Mesenchymal stem cell (in vitro differentiated cells and primary cell): Measurements from ENCODE around the gene COA3.

Source experiments
- DNase-seq: peaks from one replicate; pipeline ENCODE4 v3.0.0-alpha.2; 2013
- H2AFZ ChIP-seq: one replicate; pipeline ENCODE4 v1.6.1; 2013; ENCODE audit warnings: low read depth, mild to moderate bottlenecking, control low read depth, inconsistent platforms, low read length, moderate library complexity
- H2AK5ac ChIP-seq: 2 replicates; pipeline ENCODE4 v1.6.1; 2013; ENCODE audit warnings: low read length, moderate library complexity, mild to moderate bottlenecking, inconsistent platforms; ENCODE audit not compliant: severe bottlenecking
- H2BK120ac ChIP-seq: one replicate; pipeline ENCODE4 v1.6.1; 2013; ENCODE audit warnings: low read depth, mild to moderate bottlenecking, inconsistent platforms, low read length, moderate library complexity
- H2BK12ac ChIP-seq, 2 experiments: one replicate each; pipeline ENCODE4 v1.6.1; 2013; ENCODE audit warnings: inconsistent platforms in 2 of 2, low read length in 2 of 2, mild to moderate bottlenecking in 2 of 2, moderate library complexity in 2 of 2, control low read depth in 1 of 2
- H2BK15ac ChIP-seq: one replicate; pipeline ENCODE4 v1.6.1; 2013; ENCODE audit warnings: mild to moderate bottlenecking, low read depth, inconsistent platforms; ENCODE audit not compliant: poor library complexity, severe bottlenecking
- H2BK5ac ChIP-seq: 2 replicates; pipeline ENCODE4 v1.6.1; 2013; ENCODE audit warnings: low read depth, mild to moderate bottlenecking, low read length, control low read depth, inconsistent platforms; ENCODE audit not compliant: poor library complexity, severe bottlenecking
- H3K14ac ChIP-seq, 2 experiments: one replicate each; pipeline ENCODE4 v1.6.1; 2013; ENCODE audit warnings: inconsistent platforms in 2 of 2, low read length in 2 of 2, control low read depth in 1 of 2, mild to moderate bottlenecking in 1 of 2, moderate library complexity in 1 of 2
- H3K18ac ChIP-seq, 2 experiments: one replicate each; pipeline ENCODE4 v1.6.1; 2013; ENCODE audit warnings: inconsistent platforms in 2 of 2, low read length in 2 of 2, control low read depth in 1 of 2, low read depth in 1 of 2, mild to moderate bottlenecking in 1 of 2
- H3K23ac ChIP-seq, 2 experiments: one replicate each; pipeline ENCODE4 v1.6.1; 2013; ENCODE audit warnings: inconsistent platforms in 2 of 2, low read length in 2 of 2, mild to moderate bottlenecking in 2 of 2, moderate library complexity in 2 of 2, control low read depth in 1 of 2
- H3K27ac ChIP-seq: 2 replicates; pipeline ENCODE4 v1.5.1; 2013; ENCODE audit warnings: mild to moderate bottlenecking, moderate library complexity, low read length, control low read depth, inconsistent platforms; ENCODE audit not compliant: poor library complexity, severe bottlenecking
- H3K27me3 ChIP-seq, 2 experiments: 2 replicates each; pipeline versions ENCODE4 v1.6.1 to v1.7.0; 2013; ENCODE audit warnings: low read length in 2 of 2, mild to moderate bottlenecking in 2 of 2, moderate library complexity in 2 of 2, control low read depth in 1 of 2, inconsistent platforms in 1 of 2; ENCODE audit not compliant: control insufficient read depth in 1 of 2, insufficient read depth in 1 of 2
- H3K36me3 ChIP-seq, 2 experiments: 2 replicates each; pipeline versions ENCODE4 v1.6.1 to v1.7.0; 2013; ENCODE audit warnings: low read length in 2 of 2, control low read depth in 1 of 2, inconsistent platforms in 1 of 2, low read depth in 1 of 2, mild to moderate bottlenecking in 1 of 2; ENCODE audit not compliant: insufficient read depth in 2 of 2, control insufficient read depth in 1 of 2
- H3K4ac ChIP-seq, 2 experiments: one replicate each; pipeline ENCODE4 v1.6.1; 2013; ENCODE audit warnings: inconsistent platforms in 2 of 2, low read length in 2 of 2, mild to moderate bottlenecking in 2 of 2, moderate library complexity in 2 of 2, control low read depth in 1 of 2, low read depth in 1 of 2
- H3K4me1 ChIP-seq: 2 replicates; pipeline ENCODE4 v1.6.1; 2013; ENCODE audit warnings: low read depth, low read length, control low read depth; ENCODE audit not compliant: control insufficient read depth, insufficient read depth
- H3K4me2 ChIP-seq: 2 replicates; pipeline ENCODE4 v1.6.1; 2013; ENCODE audit warnings: low read length, mild to moderate bottlenecking, inconsistent platforms; ENCODE audit not compliant: poor library complexity, severe bottlenecking
- H3K4me3 ChIP-seq, 2 experiments: 2 replicates each; pipeline versions ENCODE4 v1.5.1 to v1.7.0; 2013; ENCODE audit warnings: low read length in 2 of 2, mild to moderate bottlenecking in 2 of 2, control low read depth in 1 of 2, low read depth in 1 of 2; ENCODE audit not compliant: insufficient read depth in 1 of 2
- H3K79me1 ChIP-seq: replicated peaks from 2 replicates; pipeline ENCODE4 v1.6.1; 2013; ENCODE audit warnings: mild to moderate bottlenecking, control low read depth, low read length, inconsistent platforms; ENCODE audit not compliant: poor library complexity, severe bottlenecking
- H3K9ac ChIP-seq: 2 replicates; pipeline ENCODE4 v1.7.0; 2013; ENCODE audit warnings: mild to moderate bottlenecking, low read length, moderate library complexity
- H3K9me3 ChIP-seq: 2 replicates; pipeline ENCODE4 v1.7.0; 2013; ENCODE audit warnings: mild to moderate bottlenecking, low read length; ENCODE audit not compliant: control insufficient read depth
- H4K8ac ChIP-seq: one replicate; pipeline ENCODE4 v1.6.1; 2013; ENCODE audit warnings: inconsistent platforms, mild to moderate bottlenecking, low read length, moderate library complexity
- H4K91ac ChIP-seq: one replicate; pipeline ENCODE4 v1.6.1; 2013; ENCODE audit warnings: mild to moderate bottlenecking, low read length, inconsistent platforms
- WGBS: methylation state at CpG from one replicate; pipeline ENCODE4 v1.1.7; 2013; ENCODE audit warnings: mixed read lengths; 5-methylcytosine and 5-hydroxymethylcytosine counted together

The COA3 gene

DNA sequence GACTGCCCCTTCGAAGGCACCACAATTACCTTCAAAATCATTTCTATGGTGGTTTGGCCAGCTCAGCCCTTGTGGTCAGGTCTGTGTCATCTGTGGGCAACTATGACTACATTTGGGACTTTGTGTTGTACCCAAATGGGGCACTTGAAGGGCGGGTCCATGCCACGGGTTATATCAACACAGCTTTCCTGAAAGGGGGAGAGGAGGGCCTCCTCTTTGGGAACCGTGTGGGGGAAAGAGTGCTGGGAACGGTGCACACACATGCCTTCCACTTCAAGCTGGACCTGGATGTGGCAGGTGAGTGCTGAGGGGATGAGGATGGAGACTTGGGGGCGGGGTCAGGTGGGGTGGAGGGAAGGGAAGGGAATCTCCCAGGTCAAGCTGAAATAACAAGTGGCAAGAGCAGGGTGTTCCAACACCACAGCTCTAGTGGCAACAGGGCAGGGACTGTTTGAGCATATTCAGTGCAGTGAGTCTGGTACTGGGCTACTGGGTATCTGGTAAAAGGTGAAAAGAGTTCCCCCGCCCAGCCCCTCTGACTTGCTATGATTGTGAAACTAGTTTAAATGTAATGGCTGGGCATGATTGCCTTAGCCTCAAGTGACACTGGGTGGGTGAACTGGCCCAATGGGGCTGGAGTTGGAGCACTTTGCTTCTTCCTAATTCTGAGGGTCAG, 47.6 kb upstream of the COA3 start:
- peaks cover 11% of the 10 kb centered on the region for H3K4me1 ChIP-seq
- H3K4ac ChIP-seq = no peak overlapping the region
- peaks cover 46 to 47% of the 10 kb centered on the region in 2 experiments for H3K36me3 ChIP-seq
- no peak overlapping the region for H2AK5ac ChIP-seq
- H2AFZ ChIP-seq = no peak overlapping the region
- peak overlapping the region; percentile 44 for H3K9ac ChIP-seq
- no peak overlapping the region for H3K4me2 ChIP-seq
- H2BK5ac ChIP-seq = no peak overlapping the region
- no peak overlapping the region for H2BK120ac ChIP-seq
- peaks cover 14% of the 10 kb centered on the region for H3K79me1 ChIP-seq
- no peak overlapping the region for H3K27ac ChIP-seq
- H3K27me3 ChIP-seq = peaks cover 5 to 16% of the 10 kb centered on the region in 2 experiments
- H3K14ac ChIP-seq = no peak overlapping the region
- H2BK15ac ChIP-seq = no peak overlapping the region
- no peaks in the 10 kb centered on the region for H3K9me3 ChIP-seq
- DNase-seq = no peak
- no peak overlapping the region for H4K8ac ChIP-seq
- 93% methylated on average over 6 of the region's 7 CpGs for WGBS
- H4K91ac ChIP-seq = no peak overlapping the region
- H3K4me3 ChIP-seq = no peak overlapping the region
- no peak overlapping the region for H2BK12ac ChIP-seq
- H3K18ac ChIP-seq = no peak overlapping the region
- no peak overlapping the region for H3K23ac ChIP-seq

DNA sequence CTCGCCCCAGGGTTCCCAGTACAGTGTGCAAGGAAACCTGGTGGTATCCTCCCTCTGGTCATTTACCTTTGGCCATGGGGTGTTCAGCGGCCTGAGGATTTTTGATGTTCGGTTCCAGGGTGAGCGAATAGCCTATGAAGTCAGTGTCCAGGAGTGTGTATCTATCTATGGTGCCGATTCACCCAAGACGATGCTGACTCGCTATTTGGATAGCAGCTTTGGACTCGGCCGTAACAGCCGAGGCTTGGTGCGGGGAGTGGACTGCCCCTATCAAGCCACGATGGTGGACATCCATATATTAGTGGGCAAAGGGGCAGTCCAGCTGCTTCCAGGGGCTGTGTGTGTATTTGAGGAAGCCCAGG, 47.0 kb upstream of the COA3 start:
- Histone ChIP-seq H2BK12ac (no peak overlapping the region), H4K8ac (no peak overlapping the region), H3K9ac (peak overlapping the region; percentile 44), H3K79me1 (peaks cover 14% of the 10 kb centered on the region), H3K27me3 (peaks cover 5 to 11% of the 10 kb centered on the region in 2 experiments), H3K4me2 (no peak overlapping the region), H3K23ac (no peak overlapping the region), H3K36me3 (peaks cover 49 to 50% of the 10 kb centered on the region in 2 experiments), H3K14ac (no peak overlapping the region), H3K4me3 (no peak overlapping the region), H2BK120ac (no peak overlapping the region), H4K91ac (no peak overlapping the region), H3K4me1 (peaks cover 11% of the 10 kb centered on the region), H3K9me3 (no peaks in the 10 kb centered on the region), H3K18ac (no peak overlapping the region), H2AFZ (no peak overlapping the region), H3K4ac (no peak overlapping the region), H2AK5ac (no peak overlapping the region), H2BK5ac (no peak overlapping the region), H2BK15ac (no peak overlapping the region), H3K27ac (no peak overlapping the region)
- WGBS = 97% methylated on average over 12 of the region's 12 CpGs
- no peak for DNase-seq

DNA sequence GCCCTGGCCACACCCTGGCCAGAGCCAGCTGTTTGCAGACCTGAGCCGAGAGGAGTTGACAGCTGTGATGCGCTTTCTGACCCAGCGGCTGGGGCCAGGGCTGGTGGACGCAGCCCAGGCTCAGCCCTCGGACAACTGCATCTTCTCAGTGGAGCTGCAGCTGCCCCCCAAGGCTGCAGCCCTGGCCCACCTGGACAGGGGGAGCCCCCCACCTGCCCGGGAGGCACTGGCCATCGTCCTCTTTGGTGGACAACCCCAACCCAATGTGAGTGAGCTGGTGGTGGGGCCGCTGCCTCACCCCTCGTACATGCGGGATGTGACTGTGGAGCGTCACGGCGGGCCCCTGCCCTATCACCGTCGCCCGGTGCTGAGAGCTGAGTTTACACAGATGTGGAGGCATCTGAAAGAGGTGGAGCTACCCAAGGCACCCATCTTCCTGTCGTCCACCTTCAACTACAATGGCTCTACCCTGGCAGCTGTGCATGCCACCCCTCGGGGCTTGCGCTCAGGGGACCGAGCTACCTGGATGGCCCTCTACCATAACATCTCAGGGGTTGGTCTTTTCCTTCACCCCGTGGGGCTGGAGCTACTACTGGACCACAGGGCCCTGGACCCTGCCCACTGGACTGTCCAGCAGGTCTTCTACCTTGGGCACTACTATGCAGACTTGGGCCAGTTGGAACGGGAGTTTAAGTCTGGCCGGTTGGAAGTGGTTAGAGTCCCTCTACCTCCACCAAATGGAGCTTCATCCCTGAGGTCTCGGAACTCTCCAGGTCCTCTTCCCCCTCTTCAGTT, 46.5 kb upstream of the COA3 start:
- 98% methylated on average over 24 of the region's 24 CpGs for whole genome bisulfite sequencing

DNA sequence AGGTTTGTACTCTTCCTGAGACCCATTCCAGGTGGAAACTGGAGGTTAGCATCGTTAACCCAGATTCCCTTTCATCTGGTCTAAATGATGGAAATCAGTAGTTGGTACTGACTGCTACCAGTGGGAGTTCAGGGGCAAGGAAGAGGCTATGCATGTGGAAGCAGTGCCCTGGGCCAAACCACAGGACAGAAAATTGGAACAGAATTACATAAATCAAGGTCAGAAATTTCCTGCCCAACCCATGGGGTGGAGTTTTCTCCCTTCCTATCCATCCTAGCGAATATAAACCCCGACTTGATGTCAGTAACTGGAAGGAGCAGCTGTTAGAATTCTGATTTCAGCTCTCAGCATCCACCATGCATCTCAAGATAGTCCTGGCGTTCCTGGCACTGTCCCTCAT, 45.8 kb upstream of the COA3 start, which contains the start of gene AOC2:
Gene AOC2 (plus strand): TSS at position 310 of the 400 bp plus-strand sequence. CDS start 47 bp downstream, at position 357.
- 95% methylated on average over 4 of the region's 4 CpGs for WGBS
- peaks cover 0 to 5% of the 10 kb centered on the region in 2 experiments for H3K27me3 ChIP-seq
- H3K79me1 ChIP-seq = peaks cover 15% of the 10 kb centered on the region
- peaks cover 7% of the 10 kb centered on the region for H3K4me1 ChIP-seq
- H3K4ac ChIP-seq = no peak within 1 kb of the TSS
- no peak within 1 kb of the TSS for H2AFZ ChIP-seq
- no peak within 1 kb of the TSS for H2BK12ac ChIP-seq
- H3K27ac ChIP-seq = no peak within 1 kb of the TSS
- no peak within 1 kb of the TSS for H4K91ac ChIP-seq
- no peaks in the 10 kb centered on the region for H3K9me3 ChIP-seq
- no peak within 1 kb of the TSS for H3K14ac ChIP-seq
- peaks cover 59% of the 10 kb centered on the region in 2 experiments for H3K36me3 ChIP-seq
- DNase-seq = no peak
- H3K4me2 ChIP-seq = no peak within 1 kb of the TSS
- H3K4me3 ChIP-seq = no peak within 1 kb of the TSS
- peak within 1 kb of the TSS; percentile 44 for H3K9ac ChIP-seq
- H3K18ac ChIP-seq = no peak within 1 kb of the TSS
- no peak within 1 kb of the TSS for H2BK120ac ChIP-seq
- no peak within 1 kb of the TSS for H2BK15ac ChIP-seq
- no peak within 1 kb of the TSS for H3K23ac ChIP-seq
- H2BK5ac ChIP-seq = no peak within 1 kb of the TSS
- no peak within 1 kb of the TSS for H4K8ac ChIP-seq
- H2AK5ac ChIP-seq = no peak within 1 kb of the TSS

More for the DNA sequence above, 46.5 kb upstream of the COA3 start:
- Histone ChIP-seq H3K27ac (no peak overlapping the region), H3K9me3 (no peaks in the 10 kb centered on the region), H4K91ac (no peak overlapping the region), H3K36me3 (peaks cover 54% of the 10 kb centered on the region in 2 experiments), H3K14ac (no peak overlapping the region), H3K18ac (no peak overlapping the region), H2BK120ac (no peak overlapping the region), H2AFZ (no peak overlapping the region), H3K27me3 (peaks cover 5% of the 10 kb centered on the region in 2 experiments), H3K4me1 (peaks cover 10% of the 10 kb centered on the region), H3K79me1 (peaks cover 14% of the 10 kb centered on the region), H2BK15ac (no peak overlapping the region), H3K23ac (no peak overlapping the region), H2BK5ac (no peak overlapping the region), H3K4me2 (no peak overlapping the region), H2BK12ac (no peak overlapping the region), H3K4ac (no peak overlapping the region), H2AK5ac (no peak overlapping the region), H4K8ac (no peak overlapping the region), H3K9ac (no peak overlapping the region), H3K4me3 (no peak overlapping the region)
- DNase-seq = no peak
